Esophagus muscularis mucosa (tissue), 3 donors: ENCODE data around the gene TRAPPC2L.

Experiments used
- CTCF ChIP-seq, 3 experiments: fragments of 200-600 bp in 2 of 3; fragments of 450-650 bp in 1 of 3; sonication (generic) in 2 of 3; IDR thresholded peaks; one replicate each; pipeline ENCODE4 v1.5.1; 2017 to 2019; ENCODE audit warnings: antibody characterized with exemption in 3 of 3, mild to moderate bottlenecking in 2 of 3, moderate library complexity in 1 of 3
- POLR2A ChIP-seq: fragments of 450-650 bp; IDR thresholded peaks from one replicate; pipeline ENCODE4 v1.6.1; 2017; ENCODE audit warnings: antibody characterized with exemption, moderate library complexity, mild to moderate bottlenecking, low read depth
- POLR2AphosphoS5 ChIP-seq, 2 donors: sonication (generic); formaldehyde crosslinking; IDR thresholded peaks; one replicate each; pipeline ENCODE4 v1.6.1; 2017; ENCODE audit warnings: antibody characterized with exemption in 2 of 2

DNA sequence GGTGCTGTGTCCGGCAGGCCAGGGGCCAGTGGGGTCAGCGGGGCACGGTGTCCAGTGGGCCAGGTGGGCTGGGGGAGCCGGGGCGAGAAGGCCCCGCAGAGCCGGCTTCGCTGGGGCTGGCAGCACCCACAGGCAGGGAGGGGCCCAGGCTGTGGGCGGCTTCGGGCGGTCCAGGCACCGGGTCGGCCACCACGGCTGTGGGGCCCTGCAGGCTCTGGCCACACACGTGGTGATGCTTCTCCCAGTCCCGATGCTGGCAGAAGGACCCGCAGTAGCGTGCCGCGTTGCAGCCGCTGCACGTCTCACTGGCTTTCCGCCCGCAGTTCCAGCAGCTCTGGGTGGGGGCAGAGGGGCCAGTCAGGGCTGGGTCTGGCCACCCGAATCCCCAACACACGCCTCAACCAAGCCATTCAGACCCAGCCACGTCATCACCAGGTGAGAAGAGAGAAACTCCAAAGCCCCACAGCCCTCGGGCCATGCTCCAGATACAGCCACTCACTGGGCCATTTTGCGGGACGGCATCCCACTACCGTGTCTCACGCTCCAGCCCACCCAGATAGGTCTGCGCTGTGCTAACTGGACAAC lies 20.1 kb downstream of the TRAPPC2L start:
- no peak for TF ChIP-seq CTCF (IDR thresholded peaks at IDR 0.05)
- no peak for TF ChIP-seq POLR2AphosphoS5 (IDR thresholded peaks at IDR 0.05)
- no peak for TF ChIP-seq POLR2A
